Ovary (tissue), 3 donors: ENCODE results near the gene TMEM126B.
"Not testable (repeated sequence)": the region's sequence is repeated elsewhere in the genome, so short reads cannot be mapped to it uniquely, and the experiment has no call there.

Source experiments
- EP300 ChIP-seq: sonication (generic); formaldehyde crosslinking; IDR thresholded peaks from one replicate; pipeline ENCODE4 v1.6.1; 2017; ENCODE audit warnings: antibody characterized with exemption
- POLR2A ChIP-seq: fragments of 450-650 bp; IDR thresholded peaks from one replicate; pipeline ENCODE4 v1.6.1; 2017; ENCODE audit warnings: antibody characterized with exemption, mild to moderate bottlenecking, moderate library complexity
- TF ChIP-seq, protein P1 (sequence below), 3 donors: fragments of 450-650 bp in 2 of 3; fragments of 200-600 bp in 1 of 3; IDR thresholded peaks; one replicate each; pipeline versions ENCODE4 v1.5.1 to v1.8.0; 2016 to 2022; ENCODE audit warnings: antibody characterized with exemption in 3 of 3, mild to moderate bottlenecking in 1 of 3
- donor health status: DM: no; HTN: no; CAD: no.

DNA sequence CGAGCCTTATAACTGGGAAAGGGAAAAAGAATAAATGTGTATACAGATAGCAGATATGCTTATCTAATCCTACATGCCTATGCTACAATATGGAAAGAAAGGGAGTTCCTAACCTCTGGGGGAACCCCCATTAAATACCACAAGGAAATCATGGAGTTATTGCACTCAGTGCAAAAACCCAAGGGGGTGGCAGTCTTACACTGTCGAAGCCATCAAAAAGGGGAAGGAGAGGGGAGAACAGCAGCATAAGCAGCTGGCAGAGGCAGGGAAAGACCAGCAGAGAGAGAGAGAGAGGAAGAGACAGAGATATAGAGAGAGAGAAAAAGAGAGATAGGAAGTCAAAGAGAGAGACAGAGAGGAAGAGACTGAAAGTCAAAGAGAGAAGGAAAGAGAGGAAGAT is 16.8 kb upstream of the TMEM126B start:
- TF ChIP-seq, protein P1, sequence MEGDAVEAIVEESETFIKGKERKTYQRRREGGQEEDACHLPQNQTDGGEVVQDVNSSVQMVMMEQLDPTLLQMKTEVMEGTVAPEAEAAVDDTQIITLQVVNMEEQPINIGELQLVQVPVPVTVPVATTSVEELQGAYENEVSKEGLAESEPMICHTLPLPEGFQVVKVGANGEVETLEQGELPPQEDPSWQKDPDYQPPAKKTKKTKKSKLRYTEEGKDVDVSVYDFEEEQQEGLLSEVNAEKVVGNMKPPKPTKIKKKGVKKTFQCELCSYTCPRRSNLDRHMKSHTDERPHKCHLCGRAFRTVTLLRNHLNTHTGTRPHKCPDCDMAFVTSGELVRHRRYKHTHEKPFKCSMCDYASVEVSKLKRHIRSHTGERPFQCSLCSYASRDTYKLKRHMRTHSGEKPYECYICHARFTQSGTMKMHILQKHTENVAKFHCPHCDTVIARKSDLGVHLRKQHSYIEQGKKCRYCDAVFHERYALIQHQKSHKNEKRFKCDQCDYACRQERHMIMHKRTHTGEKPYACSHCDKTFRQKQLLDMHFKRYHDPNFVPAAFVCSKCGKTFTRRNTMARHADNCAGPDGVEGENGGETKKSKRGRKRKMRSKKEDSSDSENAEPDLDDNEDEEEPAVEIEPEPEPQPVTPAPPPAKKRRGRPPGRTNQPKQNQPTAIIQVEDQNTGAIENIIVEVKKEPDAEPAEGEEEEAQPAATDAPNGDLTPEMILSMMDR (IDR thresholded peaks at IDR 0.05), result not testable (repeated sequence)
- TF ChIP-seq POLR2A, EP300: not testable (repeated sequence)
